ENCODE measurements around the gene SYVN1.

The SYVN1 gene

GRCh38 chr11:65167656-65168055 is 33.3 kb upstream of the SYVN1 start:
- no peak overlapping the region for H3K4me3 ChIP-seq (ENCODE audit: extremely low read depth, insufficient read depth, low read length, poor library complexity, severe bottlenecking)
- 100% methylated on average over 1 of the region's 3 CpGs for WGBS, 2 experiments (ENCODE audit: insufficient coverage in 2 of 2)
- H3K27ac ChIP-seq (ENCODE audit: low read depth, low read length, severe bottlenecking), result no peak overlapping the region
- no peaks in the 10 kb centered on the region for H3K36me3 ChIP-seq (ENCODE audit: control insufficient read depth, insufficient read depth, low read length)
- H3K4me1 ChIP-seq (ENCODE audit: control insufficient read depth, insufficient read depth, low read length, poor library complexity, severe bottlenecking), result peaks cover 9% of the 10 kb centered on the region
- no peaks in the 10 kb centered on the region for H3K9me3 ChIP-seq (ENCODE audit: control insufficient read depth, low read length)

GRCh38 chr11:65166893-65167292 is 32.6 kb upstream of the SYVN1 start:
- WGBS, 2 experiments (ENCODE audit: insufficient coverage in 2 of 2), result 100% methylated on average over 1 of the region's 3 CpGs
- H3K4me1 ChIP-seq (ENCODE audit: control insufficient read depth, insufficient read depth, low read length, poor library complexity, severe bottlenecking), result peaks cover 9% of the 10 kb centered on the region
- no peak overlapping the region for H3K4me3 ChIP-seq (ENCODE audit: extremely low read depth, insufficient read depth, low read length, poor library complexity, severe bottlenecking)
- no peaks in the 10 kb centered on the region for H3K9me3 ChIP-seq (ENCODE audit: control insufficient read depth, low read length)
- no peaks in the 10 kb centered on the region for H3K36me3 ChIP-seq (ENCODE audit: control insufficient read depth, insufficient read depth, low read length)
- no peak overlapping the region for H3K27ac ChIP-seq (ENCODE audit: low read depth, low read length, severe bottlenecking)

- Histone ChIP-seq H3K27ac (ENCODE audit: low read depth, low read length, severe bottlenecking) (no peak overlapping the region), H3K4me1 (ENCODE audit: control insufficient read depth, insufficient read depth, low read length, poor library complexity, severe bottlenecking) (peaks cover 9% of the 10 kb centered on the region), H3K4me3 (ENCODE audit: extremely low read depth, insufficient read depth, low read length, poor library complexity, severe bottlenecking) (no peak overlapping the region), H3K36me3 (ENCODE audit: control insufficient read depth, insufficient read depth, low read length) (no peaks in the 10 kb centered on the region), H3K9me3 (ENCODE audit: control insufficient read depth, low read length) (no peaks in the 10 kb centered on the region)
- 89 to 98% methylated on average over 20 to 22 of the region's 31 CpGs for WGBS, 2 experiments (ENCODE audit: insufficient coverage in 2 of 2)
Measured at GRCh38 chr11:65165410-65166317, 31.3 kb upstream of the SYVN1 start.

GRCh38 chr11:65163684-65164083 is 29.4 kb upstream of the SYVN1 start:
- H3K27ac ChIP-seq (ENCODE audit: low read depth, low read length, severe bottlenecking), result no peak overlapping the region
- 92% methylated on average over 2 of the region's 2 CpGs; no CpG with 5 or more reads in 1 of the 2 experiments for WGBS, 2 experiments (ENCODE audit: insufficient coverage in 2 of 2)

GRCh38 chr11:65160643-65161042 is 26.3 kb upstream of the SYVN1 start:
- H3K9me3 ChIP-seq (ENCODE audit: control insufficient read depth, low read length), result no peaks in the 10 kb centered on the region
- no peaks in the 10 kb centered on the region for H3K4me1 ChIP-seq (ENCODE audit: control insufficient read depth, insufficient read depth, low read length, poor library complexity, severe bottlenecking)
- WGBS, 2 experiments (ENCODE audit: insufficient coverage in 2 of 2), result 82 to 90% methylated on average over 1 to 2 of the region's 3 CpGs
- H3K36me3 ChIP-seq (ENCODE audit: control insufficient read depth, insufficient read depth, low read length), result no peaks in the 10 kb centered on the region
- no peak overlapping the region for H3K4me3 ChIP-seq (ENCODE audit: extremely low read depth, insufficient read depth, low read length, poor library complexity, severe bottlenecking)
- no peak overlapping the region for H3K27ac ChIP-seq (ENCODE audit: low read depth, low read length, severe bottlenecking)

More at GRCh38 chr11:65163684-65164083, 29.4 kb upstream of the SYVN1 start:
- Histone ChIP-seq H3K9me3 (ENCODE audit: control insufficient read depth, low read length) (no peaks in the 10 kb centered on the region), H3K4me1 (ENCODE audit: control insufficient read depth, insufficient read depth, low read length, poor library complexity, severe bottlenecking) (no peaks in the 10 kb centered on the region), H3K36me3 (ENCODE audit: control insufficient read depth, insufficient read depth, low read length) (no peaks in the 10 kb centered on the region), H3K4me3 (ENCODE audit: extremely low read depth, insufficient read depth, low read length, poor library complexity, severe bottlenecking) (no peak overlapping the region)

- no peak overlapping the region for H3K4me3 ChIP-seq (ENCODE audit: extremely low read depth, insufficient read depth, low read length, poor library complexity, severe bottlenecking)
- no peaks in the 10 kb centered on the region for H3K4me1 ChIP-seq (ENCODE audit: control insufficient read depth, insufficient read depth, low read length, poor library complexity, severe bottlenecking)
- no peaks in the 10 kb centered on the region for H3K36me3 ChIP-seq (ENCODE audit: control insufficient read depth, insufficient read depth, low read length)
- 100% methylated on average over 1 of the region's 5 CpGs; no CpG with 5 or more reads in 1 of the 2 experiments for WGBS, 2 experiments (ENCODE audit: insufficient coverage in 2 of 2)
- no peaks in the 10 kb centered on the region for H3K9me3 ChIP-seq (ENCODE audit: control insufficient read depth, low read length)
- no peak overlapping the region for H3K27ac ChIP-seq (ENCODE audit: low read depth, low read length, severe bottlenecking)
Measured at GRCh38 chr11:65159012-65159411, 24.7 kb upstream of the SYVN1 start.

- 79 to 86% methylated on average over 3 of the region's 3 CpGs for WGBS, 2 experiments (ENCODE audit: insufficient coverage in 2 of 2)
- Histone ChIP-seq H3K27ac (ENCODE audit: low read depth, low read length, severe bottlenecking) (no peak overlapping the region), H3K4me1 (ENCODE audit: control insufficient read depth, insufficient read depth, low read length, poor library complexity, severe bottlenecking) (no peaks in the 10 kb centered on the region), H3K36me3 (ENCODE audit: control insufficient read depth, insufficient read depth, low read length) (no peaks in the 10 kb centered on the region), H3K4me3 (ENCODE audit: extremely low read depth, insufficient read depth, low read length, poor library complexity, severe bottlenecking) (no peak overlapping the region), H3K9me3 (ENCODE audit: control insufficient read depth, low read length) (no peaks in the 10 kb centered on the region)
Measured at GRCh38 chr11:65157336-65157735, 23.0 kb upstream of the SYVN1 start.

GRCh38 chr11:65156926-65157325 is 22.6 kb upstream of the SYVN1 start:
- 97 to 100% methylated on average over 2 to 3 of the region's 3 CpGs for WGBS, 2 experiments (ENCODE audit: insufficient coverage in 2 of 2)
- no peaks in the 10 kb centered on the region for H3K4me1 ChIP-seq (ENCODE audit: control insufficient read depth, insufficient read depth, low read length, poor library complexity, severe bottlenecking)
- no peaks in the 10 kb centered on the region for H3K9me3 ChIP-seq (ENCODE audit: control insufficient read depth, low read length)
- H3K4me3 ChIP-seq (ENCODE audit: extremely low read depth, insufficient read depth, low read length, poor library complexity, severe bottlenecking), result no peak overlapping the region
- no peaks in the 10 kb centered on the region for H3K36me3 ChIP-seq (ENCODE audit: control insufficient read depth, insufficient read depth, low read length)
- no peak overlapping the region for H3K27ac ChIP-seq (ENCODE audit: low read depth, low read length, severe bottlenecking)

GRCh38 chr11:65156256-65156655 is 21.9 kb upstream of the SYVN1 start:
- no peak overlapping the region for H3K4me3 ChIP-seq (ENCODE audit: extremely low read depth, insufficient read depth, low read length, poor library complexity, severe bottlenecking)
- H3K36me3 ChIP-seq (ENCODE audit: control insufficient read depth, insufficient read depth, low read length), result no peaks in the 10 kb centered on the region
- H3K9me3 ChIP-seq (ENCODE audit: control insufficient read depth, low read length), result no peaks in the 10 kb centered on the region
- no peak overlapping the region for H3K27ac ChIP-seq (ENCODE audit: low read depth, low read length, severe bottlenecking)
- 100% methylated on average over 2 of the region's 3 CpGs; no CpG with 5 or more reads in 1 of the 2 experiments for WGBS, 2 experiments (ENCODE audit: insufficient coverage in 2 of 2)
- H3K4me1 ChIP-seq (ENCODE audit: control insufficient read depth, insufficient read depth, low read length, poor library complexity, severe bottlenecking), result no peaks in the 10 kb centered on the region

- Histone ChIP-seq H3K36me3 (ENCODE audit: control insufficient read depth, insufficient read depth, low read length) (no peaks in the 10 kb centered on the region), H3K9me3 (ENCODE audit: control insufficient read depth, low read length) (peaks cover 4% of the 10 kb centered on the region), H3K4me3 (ENCODE audit: extremely low read depth, insufficient read depth, low read length, poor library complexity, severe bottlenecking) (no peak overlapping the region), H3K27ac (ENCODE audit: low read depth, low read length, severe bottlenecking) (no peak overlapping the region), H3K4me1 (ENCODE audit: control insufficient read depth, insufficient read depth, low read length, poor library complexity, severe bottlenecking) (peaks cover 6% of the 10 kb centered on the region)
- 79 to 88% methylated on average over 2 of the region's 2 CpGs for WGBS, 2 experiments (ENCODE audit: insufficient coverage in 2 of 2)
Measured at GRCh38 chr11:65152122-65152521, 17.8 kb upstream of the SYVN1 start.

GRCh38 chr11:65151331-65151899 is 17.1 kb upstream of the SYVN1 start:
- Histone ChIP-seq H3K4me1 (ENCODE audit: control insufficient read depth, insufficient read depth, low read length, poor library complexity, severe bottlenecking) (peaks cover 6% of the 10 kb centered on the region), H3K4me3 (ENCODE audit: extremely low read depth, insufficient read depth, low read length, poor library complexity, severe bottlenecking) (no peak overlapping the region), H3K9me3 (ENCODE audit: control insufficient read depth, low read length) (peaks cover 10% of the 10 kb centered on the region), H3K27ac (ENCODE audit: low read depth, low read length, severe bottlenecking) (no peak overlapping the region), H3K36me3 (ENCODE audit: control insufficient read depth, insufficient read depth, low read length) (no peaks in the 10 kb centered on the region)
- WGBS, 2 experiments (ENCODE audit: insufficient coverage in 2 of 2), result 83 to 96% methylated on average over 2 of the region's 3 CpGs
